GM23338 (cell line): ENCODE data around the gene TRABD. TPM values are rescaled to one million over a fixed set of nuclear protein-coding genes. Genes with fewer than 3 reads are reported as not detected.

Experiments
- ATAC-seq: fragments of 200-7000 bp; cut with Tn5 transposase; 3 replicates; pipeline ENCODE4 v1.9.1; 2020
- DNase-seq: peaks from one replicate; pipeline ENCODE4 v3.0.0-alpha.2; 2015; ENCODE audit warnings: low spot score
- H2AFZ ChIP-seq: fragments of 200-600 bp; sonication (generic); 2 replicates; pipeline ENCODE4 v1.8.0; 2016; ENCODE audit warnings: antibody characterized with exemption, mild to moderate bottlenecking, moderate library complexity
- H3F3A ChIP-seq: fragments of 200-600 bp; sonication (generic); replicated peaks from 2 replicates; pipeline ENCODE4 v1.8.0; 2017; ENCODE audit warnings: antibody characterized with exemption, mixed run types, low read depth
- H3K27ac ChIP-seq: fragments of 200-600 bp; sonication (generic); 2 replicates; pipeline ENCODE4 v1.6.1; 2016; ENCODE audit warnings: low read depth
- H3K27me3 ChIP-seq: fragments of 200-600 bp; sonication (generic); 2 replicates; pipeline ENCODE4 v1.8.0; 2016; ENCODE audit warnings: mild to moderate bottlenecking, mixed run types, moderate library complexity; ENCODE audit not compliant: insufficient read depth
- H3K36me3 ChIP-seq: fragments of 200-600 bp; sonication (generic); 2 replicates; pipeline ENCODE4 v1.8.0; 2016; ENCODE audit warnings: mild to moderate bottlenecking; ENCODE audit not compliant: insufficient read depth
- H3K4me1 ChIP-seq: fragments of 200-600 bp; sonication (generic); 2 replicates; pipeline ENCODE4 v1.8.0; 2016; ENCODE audit warnings: mild to moderate bottlenecking, moderate library complexity; ENCODE audit not compliant: insufficient read depth
- H3K4me2 ChIP-seq: fragments of 200-600 bp; sonication (generic); 2 replicates; pipeline ENCODE4 v1.7.1; 2017; ENCODE audit warnings: mixed run types
- H3K4me3 ChIP-seq: fragments of 200-600 bp; sonication (generic); 2 replicates; pipeline ENCODE4 v1.6.1; 2016; ENCODE audit warnings: mixed run types
- H3K79me2 ChIP-seq: fragments of 200-600 bp; sonication (generic); replicated peaks from 2 replicates; pipeline ENCODE4 v1.8.0; 2017; ENCODE audit warnings: mild to moderate bottlenecking; ENCODE audit not compliant: insufficient read depth
- H3K9me2 ChIP-seq: fragments of 200-600 bp; sonication (generic); 2 replicates; pipeline ENCODE4 v1.8.0; 2017; ENCODE audit not compliant: insufficient read depth
- H4K20me1 ChIP-seq: fragments of 200-600 bp; sonication (generic); replicated peaks from 2 replicates; pipeline ENCODE4 v1.8.0; 2017; ENCODE audit warnings: mild to moderate bottlenecking; ENCODE audit not compliant: insufficient read depth
- H3K27ac Mint-ChIP-seq: 2 replicates; pipeline ENCODE4 v1.8.0; 2020; ENCODE audit warnings: inconsistent platforms, mild to moderate bottlenecking, moderate library complexity, mixed read lengths
- H3K27me3 Mint-ChIP-seq: 3 replicates; pipeline ENCODE4 v1.8.0; 2022; ENCODE audit warnings: low read depth, mild to moderate bottlenecking, moderate library complexity, mixed read lengths, inconsistent platforms; ENCODE audit not compliant: insufficient read depth, poor library complexity
- H3K36me3 Mint-ChIP-seq: 3 replicates; pipeline ENCODE4 v1.8.0; 2021; ENCODE audit warnings: low read depth, mild to moderate bottlenecking, inconsistent platforms, moderate library complexity, mixed read lengths
- H3K4me1 Mint-ChIP-seq: 3 replicates; pipeline ENCODE4 v1.8.0; 2020; ENCODE audit warnings: mild to moderate bottlenecking, inconsistent platforms, mixed read lengths
- H3K4me3 Mint-ChIP-seq: 3 replicates; pipeline ENCODE4 v1.8.0; 2021; ENCODE audit warnings: moderate library complexity, mild to moderate bottlenecking, inconsistent platforms, mixed read lengths
- H3K9me3 Mint-ChIP-seq: 3 replicates; pipeline ENCODE4 v1.8.0; 2020; ENCODE audit warnings: moderate library complexity, mild to moderate bottlenecking, inconsistent platforms, mixed read lengths
- ETS1 ChIP-seq: IDR thresholded peaks from 2 replicates; pipeline ENCODE4 v1.6.1; 2016; ENCODE audit warnings: antibody characterized with exemption
- EZH2phosphoT487 ChIP-seq: fragments of 200-600 bp; sonication (generic); IDR thresholded peaks from one replicate; pipeline ENCODE4 v1.8.1; 2018; ENCODE audit warnings: antibody characterized with exemption; ENCODE audit not compliant: unreplicated experiment
- JUNB ChIP-seq: IDR thresholded peaks from one replicate; pipeline ENCODE4 v1.6.1; 2016; ENCODE audit warnings: antibody characterized with exemption; ENCODE audit not compliant: unreplicated experiment
- POLR2AphosphoS5 ChIP-seq: IDR thresholded peaks from 2 replicates; pipeline ENCODE4 v1.6.1; 2016; ENCODE audit warnings: antibody characterized with exemption, low read depth
- STAT1 ChIP-seq: IDR thresholded peaks from one replicate; pipeline ENCODE4 v1.6.1; 2016; ENCODE audit warnings: antibody characterized with exemption; ENCODE audit not compliant: unreplicated experiment
- ZNF462 ChIP-seq: fragments of 250-450 bp; sonication (Bioruptor Pico); IDR thresholded peaks from 2 replicates; pipeline ENCODE4 v1.5.0; 2020; ENCODE audit warnings: mild to moderate bottlenecking, moderate library complexity
- polyA plus RNA-seq: library from polyadenylated mRNA; unstranded; fragments of >200 nt; fragmentation: Nextera tagmentation; extraction: Ambion mirVana; gene quantifications from 2 replicates; pipeline ENCODE4 v1.2.1, GENCODE V29; 2016
- total RNA-seq: library from RNA; depleted of rRNA; stranded (reverse); fragments of >200 nt; shearing (Covaris generic); gene quantifications from 2 replicates; pipeline ENCODE4 v1.2.3, GENCODE V29; 2014

The TRABD gene
- total and polyA plus RNA-seq, 2 experiments from 2014 or later = 44.1 to 66.1 TPM

- TF ChIP-seq ZNF462 = no peak
- TF ChIP-seq EZH2phosphoT487 = no peak
- no peak for TF ChIP-seq JUNB
- no peak for TF ChIP-seq ETS1
- TF ChIP-seq STAT1 = no peak
- TF ChIP-seq POLR2AphosphoS5 = no peak
Measured at GRCh38 chr22:50219800-50220602, 34.3 kb downstream of the TRABD start (continued).

GRCh38 chr22:50220603-50221409, 35.1 kb downstream of the TRABD start:
- H3K27ac ChIP-seq = no peak overlapping the region
- ATAC-seq (no peak), DNase-seq (no peak)
- Mint-ChIP-seq H3K27me3 (peaks cover 7% of the 10 kb centered on the region), H3K4me1 (peaks cover 2% of the 10 kb centered on the region; the same call in 1 of the 3 replicates), H3K4me3 (no peak overlapping the region), H3K36me3 (peaks cover 59% of the 10 kb centered on the region), H3K27ac (no peak overlapping the region), H3K9me3 (no peaks in the 10 kb centered on the region)
- no peaks in the 10 kb centered on the region for H3K79me2 ChIP-seq
- no peaks in the 10 kb centered on the region for H3K36me3 ChIP-seq
- H3K27me3 ChIP-seq = no peaks in the 10 kb centered on the region
- H3K4me1 ChIP-seq = no peaks in the 10 kb centered on the region; the same call in 1 of the 2 replicates
- no peak overlapping the region for H3K4me3 ChIP-seq
- no peaks in the 10 kb centered on the region for H3F3A ChIP-seq
- H3K9me2 ChIP-seq = no peaks in the 10 kb centered on the region
- no peak overlapping the region for H2AFZ ChIP-seq
- H3K4me2 ChIP-seq = no peak overlapping the region
- H4K20me1 ChIP-seq = peaks cover 5% of the 10 kb centered on the region; the same call in 1 of the 2 replicates
- TF ChIP-seq ZNF462 = no peak
